Hepatocyte (in vitro differentiated cells): ENCODE measurements around the gene ASB16. TPM values are rescaled to one million over a fixed set of nuclear protein-coding genes. Genes with fewer than 3 reads are reported as not detected.

Experiments
- DNase-seq: peaks from one replicate; pipeline ENCODE4 v3.0.0-alpha.2; 2016; ENCODE audit warnings: low spot score
- H2AFZ ChIP-seq: fragments of 200-600 bp; sonication (generic); 2 replicates; pipeline ENCODE4 v1.6.0; 2016; ENCODE audit warnings: antibody characterized with exemption, mild to moderate bottlenecking
- H3K27ac ChIP-seq: fragments of 200-600 bp; sonication (generic); 2 replicates; pipeline ENCODE4 v1.5.1; 2016; ENCODE audit warnings: mild to moderate bottlenecking
- H3K27me3 ChIP-seq: fragments of 200-600 bp; sonication (generic); 2 replicates; pipeline ENCODE4 v1.6.1; 2016
- H3K36me3 ChIP-seq: fragments of 200-600 bp; sonication (generic); replicated peaks from 2 replicates; pipeline ENCODE4 v1.5.1; 2016; ENCODE audit warnings: low read depth; ENCODE audit not compliant: insufficient read depth
- H3K4me1 ChIP-seq: fragments of 200-600 bp; sonication (generic); 2 replicates; pipeline ENCODE4 v1.5.1; 2016; ENCODE audit warnings: mild to moderate bottlenecking, moderate library complexity; ENCODE audit not compliant: insufficient read depth
- H3K4me2 ChIP-seq: fragments of 200-600 bp; sonication (generic); 2 replicates; pipeline ENCODE4 v1.6.0; 2016
- H3K4me3 ChIP-seq: fragments of 200-600 bp; sonication (generic); 2 replicates; pipeline ENCODE4 v1.5.1; 2016; ENCODE audit warnings: mild to moderate bottlenecking
- H3K79me2 ChIP-seq: fragments of 200-600 bp; sonication (generic); 2 replicates; pipeline ENCODE4 v1.6.0; 2017; ENCODE audit warnings: mild to moderate bottlenecking
- H3K9me2 ChIP-seq: fragments of 200-600 bp; sonication (generic); replicated peaks from 2 replicates; pipeline ENCODE4 v1.6.0; 2017; ENCODE audit warnings: mild to moderate bottlenecking; ENCODE audit not compliant: insufficient read depth
- H3K9me3 ChIP-seq: fragments of 200-600 bp; sonication (generic); 2 replicates; pipeline ENCODE4 v1.5.1; 2016; ENCODE audit warnings: low read depth, mild to moderate bottlenecking
- H4K20me1 ChIP-seq: fragments of 200-600 bp; sonication (generic); 2 replicates; pipeline ENCODE4 v1.6.0; 2016; ENCODE audit warnings: mild to moderate bottlenecking; ENCODE audit not compliant: insufficient read depth, poor library complexity, severe bottlenecking
- CTCF ChIP-seq: fragments of 200-600 bp; sonication (generic); IDR thresholded peaks from 2 replicates; pipeline ENCODE4 v1.5.1; 2016; ENCODE audit warnings: antibody characterized with exemption, mild to moderate bottlenecking; ENCODE audit not compliant: poor library complexity
- EZH2 ChIP-seq: fragments of 200-600 bp; sonication (generic); IDR thresholded peaks from 2 replicates; pipeline ENCODE4 v1.6.1; 2016; ENCODE audit warnings: antibody characterized with exemption, mild to moderate bottlenecking, borderline replicate concordance
- EZH2phosphoT487 ChIP-seq: fragments of 200-600 bp; sonication (generic); IDR thresholded peaks from one replicate; pipeline ENCODE4 v1.6.1; 2018; ENCODE audit warnings: antibody characterized with exemption, mild to moderate bottlenecking, low read depth, moderate library complexity; ENCODE audit not compliant: unreplicated experiment, severe bottlenecking
- WGBS: methylation state at CpG from one replicate; pipeline ENCODE4 v1.1.6; 2016; ENCODE audit warnings: low lambda C conversion rate; ENCODE audit errors: missing lambda C conversion rate; 5-methylcytosine and 5-hydroxymethylcytosine counted together
- polyA plus RNA-seq: library from polyadenylated mRNA; unstranded; fragments of >200 nt; fragmentation: Nextera tagmentation; extraction: Ambion mirVana; gene quantifications from 2 replicates; pipeline ENCODE4 v1.2.1, GENCODE V29; 2016
- total RNA-seq: library from RNA; depleted of rRNA; stranded (reverse); fragments of >200 nt; gene quantifications from 2 replicates; pipeline ENCODE4 v1.2.3, GENCODE V29; 2014

Gene ASB16
- total and polyA plus RNA-seq, 2 experiments from 2014 or later: 0.23 to 0.71 TPM

- peak; percentile 58 for DNase-seq
- no peak for TF ChIP-seq EZH2phosphoT487
- no peak for TF ChIP-seq EZH2
- peak; percentile 8 for TF ChIP-seq CTCF
- Histone ChIP-seq H2AFZ (peak overlapping the region; percentile 66), H3K4me1 (peaks cover 18% of the 10 kb centered on the region), H3K4me2 (peak overlapping the region; percentile 97), H3K79me2 (peaks cover 44% of the 10 kb centered on the region), H4K20me1 (peaks cover 3% of the 10 kb centered on the region), H3K27ac (peak overlapping the region; percentile 100), H3K36me3 (no peaks in the 10 kb centered on the region), H3K9me2 (no peaks in the 10 kb centered on the region), H3K9me3 (no peaks in the 10 kb centered on the region), H3K4me3 (peak overlapping the region; percentile 95), H3K27me3 (no peaks in the 10 kb centered on the region)
- WGBS: 66% methylated on average over 10 of the region's 11 CpGs
Measured at GRCh38 chr17:44197980-44198720, 27.6 kb downstream of the ASB16 start.

- Histone ChIP-seq H3K9me3 (no peaks in the 10 kb centered on the region), H3K4me1 (peaks cover 18% of the 10 kb centered on the region), H4K20me1 (peaks cover 3% of the 10 kb centered on the region), H3K4me3 (peak overlapping the region; percentile 95), H3K4me2 (peak overlapping the region; percentile 97), H3K79me2 (peaks cover 44% of the 10 kb centered on the region), H3K27ac (peak overlapping the region; percentile 100), H3K27me3 (no peaks in the 10 kb centered on the region), H3K36me3 (no peaks in the 10 kb centered on the region), H2AFZ (peak overlapping the region; percentile 66), H3K9me2 (no peaks in the 10 kb centered on the region)
- DNase-seq: peak; percentile 90
- TF ChIP-seq EZH2phosphoT487 (no peak), CTCF (no peak), EZH2 (no peak)
- WGBS: 0% methylated on average over 14 of the region's 68 CpGs
Measured at GRCh38 chr17:44198721-44199552, 28.4 kb downstream of the ASB16 start.

GRCh38 chr17:44199553-44200477, 29.3 kb downstream of the ASB16 start, which contains the start of gene ATXN7L3:
Gene ATXN7L3, minus strand, starts transcription at chr17:44199884. Its CDS starts 1,814 bp downstream, at chr17:44198070.
- TF ChIP-seq EZH2phosphoT487: no peak
- TF ChIP-seq CTCF: no peak
- TF ChIP-seq EZH2: no peak
- peak; percentile 100 for DNase-seq
- H3K9me3 ChIP-seq: no peaks in the 10 kb centered on the region
- peak within 1 kb of the TSS; percentile 95 for H3K4me3 ChIP-seq
- H3K4me1 ChIP-seq: peaks cover 18% of the 10 kb centered on the region
- H3K9me2 ChIP-seq: no peaks in the 10 kb centered on the region
- peak within 1 kb of the TSS; percentile 100 for H3K27ac ChIP-seq
- peak within 1 kb of the TSS; percentile 97 for H3K4me2 ChIP-seq
- H3K36me3 ChIP-seq: no peaks in the 10 kb centered on the region
- H4K20me1 ChIP-seq: peaks cover 3% of the 10 kb centered on the region
- peak within 1 kb of the TSS; percentile 86 for H2AFZ ChIP-seq
- no peaks in the 10 kb centered on the region for H3K27me3 ChIP-seq
- H3K79me2 ChIP-seq: peaks cover 44% of the 10 kb centered on the region
- WGBS: 0% methylated on average over 15 of the region's 126 CpGs
